Ovary (tissue), 3 donors: ENCODE measurements around the gene CHCHD3.

Experiments used
- CTCF ChIP-seq, 3 donors: fragments of 450-650 bp in 2 of 3; fragments of 200-600 bp in 1 of 3; IDR thresholded peaks; one replicate each; pipeline versions ENCODE4 v1.5.1 to v1.8.0; 2016 to 2022; ENCODE audit warnings: antibody characterized with exemption in 3 of 3, mild to moderate bottlenecking in 1 of 3
- EP300 ChIP-seq: sonication (generic); formaldehyde crosslinking; IDR thresholded peaks from one replicate; pipeline ENCODE4 v1.6.1; 2017; ENCODE audit warnings: antibody characterized with exemption
- POLR2A ChIP-seq: fragments of 450-650 bp; IDR thresholded peaks from one replicate; pipeline ENCODE4 v1.6.1; 2017; ENCODE audit warnings: antibody characterized with exemption, mild to moderate bottlenecking, moderate library complexity
- donor health status: DM: no; HTN: no; CAD: no.

- TF ChIP-seq POLR2A (no peak), CTCF (IDR thresholded peaks at IDR 0.05) (no peak), EP300 (no peak)
Measured at GRCh38 chr7:132859199-132859598, 222.7 kb downstream of the CHCHD3 start.
